ENCODE data around the gene HRC. TPM values are rescaled to one million over a fixed set of nuclear protein-coding genes. Genes with fewer than 3 reads are reported as not detected.

HRC gene
- polyA plus RNA-seq (2012; ENCODE audit: missing spikeins) = not detected

DNA sequence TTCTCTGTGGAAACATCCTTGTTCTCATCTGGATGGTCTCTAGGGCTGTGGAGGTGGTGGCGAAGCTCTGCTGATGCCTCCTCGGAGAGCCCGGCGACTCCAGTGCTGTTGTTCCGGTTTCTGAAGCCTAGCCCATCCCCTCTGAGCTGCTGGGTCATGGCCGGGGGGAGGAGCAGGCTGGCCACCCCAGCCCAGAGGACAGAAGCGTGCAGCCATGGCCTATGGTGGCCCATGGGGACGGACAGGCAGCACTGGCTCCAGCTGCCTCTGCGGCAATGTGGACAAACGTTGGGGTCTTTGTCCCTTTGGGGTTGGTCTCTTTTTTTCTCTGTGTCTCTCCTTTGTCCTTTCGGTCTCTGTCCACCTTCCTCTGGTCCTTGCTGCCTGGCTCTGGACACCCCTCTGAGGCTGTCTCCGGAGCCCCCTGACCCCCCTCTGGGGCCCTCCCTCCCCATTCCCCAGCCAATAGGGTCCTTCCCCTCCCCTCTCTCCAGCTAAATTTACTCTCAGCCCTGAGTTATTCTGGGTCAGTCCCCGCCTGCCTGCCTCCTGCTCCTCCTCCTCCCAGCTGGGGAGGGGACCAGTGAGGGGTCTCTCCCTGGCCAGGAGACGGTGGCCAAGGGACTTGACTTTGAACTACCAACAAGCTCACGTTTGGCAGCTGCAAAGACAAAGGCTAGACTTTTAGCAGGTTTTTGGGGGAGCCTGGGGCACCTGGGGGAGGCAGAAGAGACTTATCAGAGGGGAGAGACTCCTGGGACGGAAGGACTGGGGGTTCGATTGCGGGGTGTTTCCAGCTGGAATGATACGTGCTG is at the start of gene HRC:
TSS of gene HRC (minus strand) at position 392 of the 815 bp plus-strand sequence. CDS start at position 233, 159 bp downstream.
- TF ChIP-seq POLR2AphosphoS5 (IDR thresholded peaks at IDR 0.05; ENCODE audit: low read depth, low read length) (no peak), POLR2A (IDR thresholded peaks at IDR 0.05; ENCODE audit: low read depth, low read length) (no peak), TAF1 (IDR thresholded peaks at IDR 0.05; ENCODE audit: borderline replicate concordance, low read depth, low read length) (no peak)
- FAIRE-seq (no peak), DNase-seq (ENCODE audit: insufficient read length) (no peak)

DNA sequence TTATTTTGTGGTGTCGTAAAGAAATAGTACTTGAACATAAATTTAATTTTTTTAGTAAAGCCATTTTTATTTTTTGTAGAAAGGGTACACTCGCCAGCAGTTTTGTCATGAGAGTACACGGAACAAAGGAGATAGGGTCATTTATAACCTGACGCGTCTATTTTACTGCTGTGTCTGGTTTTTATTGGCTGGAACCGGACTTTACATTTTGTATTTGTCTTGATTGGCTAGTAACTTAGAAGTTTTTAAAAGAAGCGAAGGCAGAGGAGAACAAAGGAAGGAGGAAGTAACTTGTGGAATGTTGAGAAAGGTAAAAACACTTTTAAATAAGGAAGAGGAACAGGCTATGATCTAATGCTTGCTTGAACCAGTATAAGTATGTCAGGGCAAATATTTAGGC is 45.8 kb upstream of the HRC start:
- DNase-seq (ENCODE audit: insufficient read length) (no peak), FAIRE-seq (no peak)
- no peak for TF ChIP-seq POLR2AphosphoS5 (IDR thresholded peaks at IDR 0.05; ENCODE audit: low read depth, low read length)
- TF ChIP-seq POLR2A (IDR thresholded peaks at IDR 0.05; ENCODE audit: low read depth, low read length) = no peak
- no peak for TF ChIP-seq TAF1 (IDR thresholded peaks at IDR 0.05; ENCODE audit: borderline replicate concordance, low read depth, low read length)

GRCh38 chr19:49200238-49200862 is 45.2 kb upstream of the HRC start:
- no peak for TF ChIP-seq TAF1 (IDR thresholded peaks at IDR 0.05; ENCODE audit: borderline replicate concordance, low read depth, low read length)
- TF ChIP-seq POLR2A (IDR thresholded peaks at IDR 0.05; ENCODE audit: low read depth, low read length) = no peak
- TF ChIP-seq POLR2AphosphoS5 (IDR thresholded peaks at IDR 0.05; ENCODE audit: low read depth, low read length) = no peak
- FAIRE-seq = no peak
- DNase-seq (ENCODE audit: insufficient read length) = no peak

DNA sequence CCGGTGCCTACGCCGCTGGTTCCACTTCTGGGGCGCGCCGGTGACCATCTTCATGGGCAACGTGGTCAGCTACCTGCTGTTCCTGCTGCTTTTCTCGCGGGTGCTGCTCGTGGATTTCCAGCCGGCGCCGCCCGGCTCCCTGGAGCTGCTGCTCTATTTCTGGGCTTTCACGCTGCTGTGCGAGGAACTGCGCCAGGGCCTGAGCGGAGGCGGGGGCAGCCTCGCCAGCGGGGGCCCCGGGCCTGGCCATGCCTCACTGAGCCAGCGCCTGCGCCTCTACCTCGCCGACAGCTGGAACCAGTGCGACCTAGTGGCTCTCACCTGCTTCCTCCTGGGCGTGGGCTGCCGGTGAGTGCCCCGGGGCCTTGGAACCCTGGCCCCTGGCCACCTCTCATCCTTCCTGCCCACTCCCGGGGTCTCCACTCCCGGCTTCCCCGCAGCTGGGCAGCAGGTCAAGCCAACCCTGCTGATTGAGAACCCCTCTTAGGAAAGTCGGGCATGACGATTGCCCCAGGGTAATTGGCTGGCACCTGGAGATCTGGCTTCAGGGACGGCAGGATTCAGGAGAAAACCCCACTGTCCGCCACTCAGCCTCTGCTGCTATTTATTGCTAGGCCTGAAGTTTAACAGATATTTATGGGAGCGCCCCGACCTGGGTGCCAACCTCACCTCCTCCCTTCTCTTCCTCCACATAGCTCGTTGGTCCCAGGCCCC is 41.5 kb upstream of the HRC start:
- FAIRE-seq = no peak
- TF ChIP-seq POLR2A (IDR thresholded peaks at IDR 0.05; ENCODE audit: low read depth, low read length) (no peak), POLR2AphosphoS5 (IDR thresholded peaks at IDR 0.05; ENCODE audit: low read depth, low read length) (no peak), TAF1 (IDR thresholded peaks at IDR 0.05; ENCODE audit: borderline replicate concordance, low read depth, low read length) (no peak)
- no peak for DNase-seq (ENCODE audit: insufficient read length)

GRCh38 chr19:49194408-49194807 is 39.2 kb upstream of the HRC start:
- DNase-seq (ENCODE audit: insufficient read length) = no peak
- FAIRE-seq = no peak
- TF ChIP-seq TAF1 (IDR thresholded peaks at IDR 0.05; ENCODE audit: borderline replicate concordance, low read depth, low read length) (no peak), POLR2AphosphoS5 (IDR thresholded peaks at IDR 0.05; ENCODE audit: low read depth, low read length) (no peak), POLR2A (IDR thresholded peaks at IDR 0.05; ENCODE audit: low read depth, low read length) (no peak)

- no peak for TF ChIP-seq POLR2A (IDR thresholded peaks at IDR 0.05; ENCODE audit: low read depth, low read length)
- no peak for TF ChIP-seq POLR2AphosphoS5 (IDR thresholded peaks at IDR 0.05; ENCODE audit: low read depth, low read length)
- no peak for TF ChIP-seq TAF1 (IDR thresholded peaks at IDR 0.05; ENCODE audit: borderline replicate concordance, low read depth, low read length)
- no peak for DNase-seq (ENCODE audit: insufficient read length)
- FAIRE-seq = no peak
Observed at GRCh38 chr19:49193822-49194394, 38.7 kb upstream of the HRC start.

DNA sequence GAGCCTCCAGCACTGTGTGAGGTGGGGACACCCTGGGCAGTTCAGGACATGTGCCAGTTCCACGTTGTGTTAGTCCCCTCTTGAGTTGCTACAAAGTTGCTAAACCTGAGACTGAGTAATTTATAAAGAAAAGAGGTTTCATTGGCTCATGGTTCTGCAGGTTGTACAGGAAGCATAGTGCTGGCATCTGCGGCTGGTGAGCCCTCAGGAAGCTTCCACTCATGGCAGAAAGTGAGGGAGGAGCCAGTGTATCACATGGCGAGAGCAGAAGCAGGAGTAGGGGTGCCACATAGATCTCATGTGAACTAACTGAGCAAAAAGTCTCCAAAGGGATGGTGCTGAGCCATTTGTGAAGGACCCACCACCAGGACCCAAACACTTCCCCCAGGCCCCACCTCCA is 35.6 kb upstream of the HRC start:
- FAIRE-seq = no peak
- DNase-seq (ENCODE audit: insufficient read length) = no peak

GRCh38 chr19:49189259-49189658 is 34.1 kb upstream of the HRC start:
- DNase-seq (ENCODE audit: insufficient read length) (no peak), FAIRE-seq (no peak)
- TF ChIP-seq POLR2A (IDR thresholded peaks at IDR 0.05; ENCODE audit: low read depth, low read length) = no peak
- TF ChIP-seq POLR2AphosphoS5 (IDR thresholded peaks at IDR 0.05; ENCODE audit: low read depth, low read length) = no peak
- TF ChIP-seq TAF1 (IDR thresholded peaks at IDR 0.05; ENCODE audit: borderline replicate concordance, low read depth, low read length) = no peak

More for the DNA sequence above, 35.6 kb upstream of the HRC start:
- no peak for TF ChIP-seq POLR2AphosphoS5 (IDR thresholded peaks at IDR 0.05; ENCODE audit: low read depth, low read length)
- TF ChIP-seq TAF1 (IDR thresholded peaks at IDR 0.05; ENCODE audit: borderline replicate concordance, low read depth, low read length) = no peak
- no peak for TF ChIP-seq POLR2A (IDR thresholded peaks at IDR 0.05; ENCODE audit: low read depth, low read length)

- TF ChIP-seq POLR2A (IDR thresholded peaks at IDR 0.05; ENCODE audit: low read depth, low read length) (no peak), TAF1 (IDR thresholded peaks at IDR 0.05; ENCODE audit: borderline replicate concordance, low read depth, low read length) (no peak), POLR2AphosphoS5 (IDR thresholded peaks at IDR 0.05; ENCODE audit: low read depth, low read length) (no peak)
- FAIRE-seq = no peak
- DNase-seq (ENCODE audit: insufficient read length) = no peak
Observed at GRCh38 chr19:49188626-49189200, 33.5 kb upstream of the HRC start.

DNA sequence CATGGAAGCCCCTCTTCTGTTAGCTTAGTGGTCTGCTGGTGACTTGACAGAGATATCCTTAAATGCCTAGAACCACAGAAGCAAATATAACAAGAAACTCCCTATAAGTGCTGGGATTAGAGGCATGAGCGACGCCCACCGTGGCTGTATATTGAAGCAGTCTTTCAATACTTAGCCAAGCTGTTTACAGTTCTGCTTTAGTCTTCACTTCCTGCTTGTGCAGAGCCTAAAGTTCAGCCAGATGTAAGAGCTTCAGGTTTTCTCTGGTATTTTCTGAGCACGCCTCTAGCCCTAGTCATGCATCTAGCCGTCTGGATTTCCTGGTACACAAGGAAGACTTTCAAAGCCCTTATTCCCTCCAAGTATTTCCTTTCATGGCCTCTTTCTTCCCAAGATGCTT is 30.9 kb upstream of the HRC start:
- DNase-seq (ENCODE audit: insufficient read length) = no peak
- TF ChIP-seq TAF1 (IDR thresholded peaks at IDR 0.05; ENCODE audit: borderline replicate concordance, low read depth, low read length) (no peak), POLR2AphosphoS5 (IDR thresholded peaks at IDR 0.05; ENCODE audit: low read depth, low read length) (no peak), POLR2A (IDR thresholded peaks at IDR 0.05; ENCODE audit: low read depth, low read length) (no peak)
- FAIRE-seq = no peak
